ENCODE measurements around the gene FBXO41.

GRCh38 chr2:73258913-73259215, 25.4 kb downstream of the FBXO41 start:
- TF ChIP-seq, protein P1, sequence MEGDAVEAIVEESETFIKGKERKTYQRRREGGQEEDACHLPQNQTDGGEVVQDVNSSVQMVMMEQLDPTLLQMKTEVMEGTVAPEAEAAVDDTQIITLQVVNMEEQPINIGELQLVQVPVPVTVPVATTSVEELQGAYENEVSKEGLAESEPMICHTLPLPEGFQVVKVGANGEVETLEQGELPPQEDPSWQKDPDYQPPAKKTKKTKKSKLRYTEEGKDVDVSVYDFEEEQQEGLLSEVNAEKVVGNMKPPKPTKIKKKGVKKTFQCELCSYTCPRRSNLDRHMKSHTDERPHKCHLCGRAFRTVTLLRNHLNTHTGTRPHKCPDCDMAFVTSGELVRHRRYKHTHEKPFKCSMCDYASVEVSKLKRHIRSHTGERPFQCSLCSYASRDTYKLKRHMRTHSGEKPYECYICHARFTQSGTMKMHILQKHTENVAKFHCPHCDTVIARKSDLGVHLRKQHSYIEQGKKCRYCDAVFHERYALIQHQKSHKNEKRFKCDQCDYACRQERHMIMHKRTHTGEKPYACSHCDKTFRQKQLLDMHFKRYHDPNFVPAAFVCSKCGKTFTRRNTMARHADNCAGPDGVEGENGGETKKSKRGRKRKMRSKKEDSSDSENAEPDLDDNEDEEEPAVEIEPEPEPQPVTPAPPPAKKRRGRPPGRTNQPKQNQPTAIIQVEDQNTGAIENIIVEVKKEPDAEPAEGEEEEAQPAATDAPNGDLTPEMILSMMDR (IDR thresholded peaks at IDR 0.05), result no peak
- TF ChIP-seq EZH2 (IDR thresholded peaks at IDR 0.05) (no peak), EZH2phosphoT487 (IDR thresholded peaks at IDR 0.05) (no peak)

Measured in neural progenitor cell (in vitro differentiated cells).